GM18520 (cell line): ENCODE data around the gene C2CD3.
"Not testable (repeated sequence)": the region's sequence is repeated elsewhere in the genome, so short reads cannot be mapped to it uniquely, and the experiment has no call there.

Experiments
- ATAC-seq: cut with Tn5 transposase; IDR thresholded peaks from one replicate; pipeline ENCODE4 v1.9.1; 2021; ENCODE audit not compliant: unreplicated experiment

C2CD3 gene

GRCh38 chr11:74070723-74071492 lies 99.9 kb downstream of the C2CD3 start:
- ATAC-seq: no peak

- no peak for ATAC-seq
Observed at GRCh38 chr11:74069146-74070046, 101.4 kb downstream of the C2CD3 start.

- ATAC-seq: not testable (repeated sequence)
Observed at GRCh38 chr11:74066663-74067062, 104.1 kb downstream of the C2CD3 start.

GRCh38 chr11:74065534-74065933 lies 105.3 kb downstream of the C2CD3 start:
- ATAC-seq: not testable (repeated sequence)

- not testable (repeated sequence) for ATAC-seq
Observed at GRCh38 chr11:74063628-74064027, 107.2 kb downstream of the C2CD3 start.

- not testable (repeated sequence) for ATAC-seq
Observed at GRCh38 chr11:74061599-74061998, 109.2 kb downstream of the C2CD3 start.

GRCh38 chr11:74057249-74058151 lies 113.3 kb downstream of the C2CD3 start:
- ATAC-seq: no peak

GRCh38 chr11:74055938-74056337 lies 114.9 kb downstream of the C2CD3 start:
- ATAC-seq: no peak

GRCh38 chr11:74050465-74050864 lies 120.3 kb downstream of the C2CD3 start:
- no peak for ATAC-seq

GRCh38 chr11:74048993-74049392 lies 121.8 kb downstream of the C2CD3 start:
- no peak for ATAC-seq

GRCh38 chr11:74044538-74044937 lies 126.3 kb downstream of the C2CD3 start:
- no peak for ATAC-seq

GRCh38 chr11:74043450-74043849 lies 127.4 kb downstream of the C2CD3 start:
- ATAC-seq: no peak

- ATAC-seq: no peak
Observed at GRCh38 chr11:74037309-74037708, 133.5 kb downstream of the C2CD3 start.

GRCh38 chr11:74035264-74035663 lies 135.5 kb downstream of the C2CD3 start:
- no peak for ATAC-seq

- no peak for ATAC-seq
Observed at GRCh38 chr11:74033046-74033445, 137.8 kb downstream of the C2CD3 start.

GRCh38 chr11:74030723-74031676 lies 139.8 kb downstream of the C2CD3 start:
- no peak for ATAC-seq

GRCh38 chr11:74025467-74026166 lies 145.2 kb downstream of the C2CD3 start:
- ATAC-seq: no peak

GRCh38 chr11:74024261-74025029 lies 146.4 kb downstream of the C2CD3 start:
- ATAC-seq: no peak
